Suprapubic skin (tissue), 4 donors: ENCODE data around the gene OR51B2.

Experiments
- CTCF ChIP-seq, 2 donors: fragments of 200-600 bp in 1 of 2; fragments of 450-650 bp in 1 of 2; sonication (generic) in 1 of 2; IDR thresholded peaks; one replicate each; pipeline ENCODE4 v1.5.1; 2016 to 2019; ENCODE audit warnings: antibody characterized with exemption in 2 of 2, mild to moderate bottlenecking in 1 of 2, moderate library complexity in 1 of 2
- EP300 ChIP-seq: sonication (generic); formaldehyde crosslinking; IDR thresholded peaks from one replicate; pipeline ENCODE4 v1.6.1; 2017; ENCODE audit warnings: antibody characterized with exemption
- POLR2A ChIP-seq, 2 donors: fragments of 450-650 bp; IDR thresholded peaks; one replicate each; pipeline ENCODE4 v1.6.1; 2017; ENCODE audit warnings: antibody characterized with exemption in 2 of 2, mild to moderate bottlenecking in 2 of 2, moderate library complexity in 2 of 2
- POLR2AphosphoS5 ChIP-seq, 3 donors: sonication (generic); formaldehyde crosslinking; IDR thresholded peaks; one replicate each; pipeline ENCODE4 v1.6.1; 2017; ENCODE audit warnings: antibody characterized with exemption in 3 of 3

GRCh38 chr11:5335170-5335569 lies 11.1 kb upstream of the OR51B2 start:
- TF ChIP-seq EP300: no peak
- no peak for TF ChIP-seq CTCF (IDR thresholded peaks at IDR 0.05)
- no peak for TF ChIP-seq POLR2A (IDR thresholded peaks at IDR 0.05)
- TF ChIP-seq POLR2AphosphoS5 (IDR thresholded peaks at IDR 0.05): no peak
